Uterus (tissue), 2 donors: ENCODE measurements around the gene OPRL1.

Source experiments
- POLR2A ChIP-seq, 2 donors: fragments of 450-650 bp; IDR thresholded peaks; one replicate each; pipeline ENCODE4 v1.6.1; 2016; ENCODE audit warnings: antibody characterized with exemption in 2 of 2, mild to moderate bottlenecking in 1 of 2, moderate library complexity in 1 of 2
- TF ChIP-seq, protein P1 (sequence below), 4 experiments: fragments of 200-600 bp in 2 of 4; fragments of 450-650 bp in 2 of 4; sonication (generic) in 2 of 4; IDR thresholded peaks; one replicate each; pipeline ENCODE4 v1.5.1; 2016 to 2019; ENCODE audit warnings: antibody characterized with exemption in 4 of 4, mild to moderate bottlenecking in 2 of 4, moderate library complexity in 1 of 4

GRCh38 chr20:64058536-64058935 is 21.3 kb upstream of the OPRL1 start:
- TF ChIP-seq, protein P1, sequence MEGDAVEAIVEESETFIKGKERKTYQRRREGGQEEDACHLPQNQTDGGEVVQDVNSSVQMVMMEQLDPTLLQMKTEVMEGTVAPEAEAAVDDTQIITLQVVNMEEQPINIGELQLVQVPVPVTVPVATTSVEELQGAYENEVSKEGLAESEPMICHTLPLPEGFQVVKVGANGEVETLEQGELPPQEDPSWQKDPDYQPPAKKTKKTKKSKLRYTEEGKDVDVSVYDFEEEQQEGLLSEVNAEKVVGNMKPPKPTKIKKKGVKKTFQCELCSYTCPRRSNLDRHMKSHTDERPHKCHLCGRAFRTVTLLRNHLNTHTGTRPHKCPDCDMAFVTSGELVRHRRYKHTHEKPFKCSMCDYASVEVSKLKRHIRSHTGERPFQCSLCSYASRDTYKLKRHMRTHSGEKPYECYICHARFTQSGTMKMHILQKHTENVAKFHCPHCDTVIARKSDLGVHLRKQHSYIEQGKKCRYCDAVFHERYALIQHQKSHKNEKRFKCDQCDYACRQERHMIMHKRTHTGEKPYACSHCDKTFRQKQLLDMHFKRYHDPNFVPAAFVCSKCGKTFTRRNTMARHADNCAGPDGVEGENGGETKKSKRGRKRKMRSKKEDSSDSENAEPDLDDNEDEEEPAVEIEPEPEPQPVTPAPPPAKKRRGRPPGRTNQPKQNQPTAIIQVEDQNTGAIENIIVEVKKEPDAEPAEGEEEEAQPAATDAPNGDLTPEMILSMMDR (IDR thresholded peaks at IDR 0.05) = no peak
- TF ChIP-seq POLR2A (IDR thresholded peaks at IDR 0.05) = no peak
